ENCODE results near the gene LMF1. TPM values are rescaled to one million over a fixed set of nuclear protein-coding genes. Genes with fewer than 3 reads are reported as not detected.

LMF1 gene
- total RNA-seq, 2 experiments from 2014 or later = 17.0 to 31.4 TPM

DNA sequence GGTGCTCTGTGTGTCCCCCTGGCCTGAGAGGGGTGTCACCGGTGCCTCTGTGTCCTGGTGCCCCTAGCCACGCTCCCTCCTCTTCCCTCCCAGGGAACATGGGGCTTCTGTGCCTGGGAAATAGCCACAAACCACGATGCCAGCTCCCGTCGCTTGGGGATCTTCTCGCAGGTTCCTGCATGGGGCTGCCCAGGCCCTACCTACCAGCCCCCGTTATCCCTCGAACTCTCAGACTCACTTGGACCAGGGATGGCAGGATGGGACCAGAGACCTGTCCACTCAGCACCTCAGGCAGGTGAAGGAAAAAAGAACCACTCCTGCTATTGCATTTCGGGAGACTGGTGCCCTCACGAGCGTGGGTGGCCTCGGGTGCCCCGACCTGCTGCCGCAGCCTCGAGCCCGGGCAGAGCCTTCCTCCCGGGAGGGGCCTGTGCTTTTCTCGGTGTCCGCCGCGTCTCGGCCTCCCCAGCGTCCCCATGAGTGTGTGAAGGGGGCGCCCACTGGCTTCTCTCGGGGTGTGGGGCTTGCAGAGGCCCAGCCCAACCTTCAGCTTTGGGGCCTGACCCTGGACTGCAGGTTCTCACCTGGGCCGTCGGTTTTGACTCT lies 129.2 kb downstream of the LMF1 start:
- no peaks in the 10 kb centered on the region for H3K79me2 ChIP-seq (ENCODE audit: insufficient read depth, low read depth, low read length)
- no TSS peak for BruUV-seq (replicated peaks)
- H4K20me1 ChIP-seq (ENCODE audit: insufficient read depth, low read length) = no peaks in the 10 kb centered on the region
- ChIA-PET CTCF (ENCODE audit: unreplicated experiment) (interaction anchor here (0.7 kb wide), 1 partner anchor 29 kb away, joined by 17 read pairs; no protein-coding TSS in a partner anchor), POLR2A (no interaction called here)
- H3K4me3 ChIP-seq (ENCODE audit: low read depth, low read length, poor library complexity, severe bottlenecking) = no peak overlapping the region
- H3K4me2 ChIP-seq (ENCODE audit: low read length) = no peak overlapping the region
- no peaks in the 10 kb centered on the region for H3K36me3 ChIP-seq (ENCODE audit: insufficient read depth, low read length)
- H3K9me3 ChIP-seq (ENCODE audit: low read length) = peaks cover under 1% of the 10 kb centered on the region; the same call in 1 of the 2 replicates
- H2AFZ ChIP-seq (ENCODE audit: low read length) = no peak overlapping the region
- DNase-seq (ENCODE audit: low spot score) = no peak
- TF ChIP-seq, protein P1, sequence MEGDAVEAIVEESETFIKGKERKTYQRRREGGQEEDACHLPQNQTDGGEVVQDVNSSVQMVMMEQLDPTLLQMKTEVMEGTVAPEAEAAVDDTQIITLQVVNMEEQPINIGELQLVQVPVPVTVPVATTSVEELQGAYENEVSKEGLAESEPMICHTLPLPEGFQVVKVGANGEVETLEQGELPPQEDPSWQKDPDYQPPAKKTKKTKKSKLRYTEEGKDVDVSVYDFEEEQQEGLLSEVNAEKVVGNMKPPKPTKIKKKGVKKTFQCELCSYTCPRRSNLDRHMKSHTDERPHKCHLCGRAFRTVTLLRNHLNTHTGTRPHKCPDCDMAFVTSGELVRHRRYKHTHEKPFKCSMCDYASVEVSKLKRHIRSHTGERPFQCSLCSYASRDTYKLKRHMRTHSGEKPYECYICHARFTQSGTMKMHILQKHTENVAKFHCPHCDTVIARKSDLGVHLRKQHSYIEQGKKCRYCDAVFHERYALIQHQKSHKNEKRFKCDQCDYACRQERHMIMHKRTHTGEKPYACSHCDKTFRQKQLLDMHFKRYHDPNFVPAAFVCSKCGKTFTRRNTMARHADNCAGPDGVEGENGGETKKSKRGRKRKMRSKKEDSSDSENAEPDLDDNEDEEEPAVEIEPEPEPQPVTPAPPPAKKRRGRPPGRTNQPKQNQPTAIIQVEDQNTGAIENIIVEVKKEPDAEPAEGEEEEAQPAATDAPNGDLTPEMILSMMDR (conservative IDR thresholded peaks at IDR 0.05; ENCODE audit: low read length) = no peak
- no peak for TF ChIP-seq EZH2phosphoT487 (IDR thresholded peaks at IDR 0.05; ENCODE audit: borderline replicate concordance, low read depth, low read length)
- H3K9me2 ChIP-seq (ENCODE audit: insufficient read depth, low read length) = no peaks in the 10 kb centered on the region
- intact Hi-C loops (cut with micrococcal nuclease; ENCODE audit: unreplicated experiment) = no loop called here
- H3K4me1 ChIP-seq (ENCODE audit: insufficient read depth, low read length, poor library complexity, severe bottlenecking) = no peaks in the 10 kb centered on the region
- H3K27ac ChIP-seq (ENCODE audit: low read depth, low read length, poor library complexity, severe bottlenecking) = no peak overlapping the region

DNA sequence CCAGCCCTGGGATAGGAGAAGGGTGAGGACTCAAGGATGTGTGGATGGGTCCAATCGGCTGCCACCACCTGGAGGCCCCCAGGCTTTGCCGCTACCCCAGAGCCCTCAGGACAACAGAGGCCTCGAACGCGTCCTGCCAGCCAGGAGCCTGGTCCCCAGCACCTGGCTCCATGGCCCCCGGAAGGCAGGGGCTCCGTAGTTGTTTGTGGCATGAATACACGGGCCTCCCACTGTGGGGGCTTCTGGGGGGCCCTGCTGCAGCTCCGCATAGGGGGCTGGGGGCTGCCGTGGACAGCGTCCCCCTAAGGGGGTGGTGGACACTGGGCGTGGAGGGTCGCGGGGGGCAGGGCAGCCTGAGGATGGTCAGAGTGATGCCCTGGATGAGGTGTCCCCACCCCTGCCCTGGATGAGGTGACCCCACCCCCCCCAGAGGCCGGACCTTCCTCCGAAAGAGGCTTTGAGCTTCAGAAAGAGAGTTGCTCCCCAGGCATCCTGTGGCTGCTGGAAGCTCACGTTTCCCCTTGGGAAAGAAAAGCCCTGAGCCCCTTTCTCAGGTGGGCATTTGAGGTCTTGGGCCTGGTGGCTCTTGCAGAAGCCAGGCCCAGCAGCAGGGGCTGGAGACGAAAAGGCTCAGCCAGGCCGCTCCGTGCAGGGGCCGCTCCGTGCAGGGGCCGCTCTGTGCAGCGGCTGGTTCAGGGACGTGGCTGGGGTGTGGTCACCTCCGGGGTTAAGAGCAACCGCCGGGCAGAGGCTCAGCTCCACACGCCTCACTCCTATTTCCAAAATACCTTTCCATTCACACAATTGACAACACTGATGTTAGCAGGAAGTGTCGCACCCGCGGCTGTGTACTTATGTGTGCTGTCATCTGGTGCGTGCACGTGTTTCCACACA lies 130.0 kb downstream of the LMF1 start:
- no TSS peak for BruUV-seq (replicated peaks)
- H3K27ac ChIP-seq (ENCODE audit: low read depth, low read length, poor library complexity, severe bottlenecking) = no peak overlapping the region
- H2AFZ ChIP-seq (ENCODE audit: low read length) = no peak overlapping the region
- H3K4me2 ChIP-seq (ENCODE audit: low read length) = no peak overlapping the region
- TF ChIP-seq EZH2phosphoT487 (IDR thresholded peaks at IDR 0.05; ENCODE audit: borderline replicate concordance, low read depth, low read length) = no peak
- TF ChIP-seq, protein P1 (conservative IDR thresholded peaks at IDR 0.05; ENCODE audit: low read length) = no peak
- intact Hi-C loops (cut with micrococcal nuclease; ENCODE audit: unreplicated experiment) = no loop called here
- ChIA-PET CTCF (ENCODE audit: unreplicated experiment) (interaction anchor here (0.7 kb wide), 1 partner anchor 28 kb away, joined by 17 read pairs; no protein-coding TSS in a partner anchor), POLR2A (no interaction called here)
- no peaks in the 10 kb centered on the region for H3K36me3 ChIP-seq (ENCODE audit: insufficient read depth, low read length)
- DNase-seq (ENCODE audit: low spot score) = no peak
- H3K9me3 ChIP-seq (ENCODE audit: low read length) = peaks cover 8% of the 10 kb centered on the region
- H3K9me2 ChIP-seq (ENCODE audit: insufficient read depth, low read length) = no peaks in the 10 kb centered on the region
- H4K20me1 ChIP-seq (ENCODE audit: insufficient read depth, low read length) = no peaks in the 10 kb centered on the region
- H3K4me1 ChIP-seq (ENCODE audit: insufficient read depth, low read length, poor library complexity, severe bottlenecking) = no peaks in the 10 kb centered on the region
- H3K4me3 ChIP-seq (ENCODE audit: low read depth, low read length, poor library complexity, severe bottlenecking) = no peak overlapping the region
- no peaks in the 10 kb centered on the region for H3K79me2 ChIP-seq (ENCODE audit: insufficient read depth, low read depth, low read length)

All from OCI-LY7 (cell line).